OCI-LY7 (cell line): ENCODE results near the gene RNF123. TPM values are rescaled to one million over a fixed set of nuclear protein-coding genes. Genes with fewer than 3 reads are reported as not detected.
"Not testable (repeated sequence)": the region's sequence is repeated elsewhere in the genome, so short reads cannot be mapped to it uniquely, and the experiment has no call there.

Experiments used
- BruUV-seq: library from RNA; stranded (reverse); fragments of 400-500 nt; replicated peaks from 2 replicates; lab custom pipeline; 2021; lab: Mats Ljungman, UMichigan
- CTCF ChIA-PET: fragments of 300-600 bp; sonication (Branson Sonifier 250); formaldehyde crosslinking; loops from one replicate; lab custom pipeline; 2022; ENCODE audit warnings: antibody characterized with exemption; ENCODE audit not compliant: unreplicated experiment; lab: Charles Lee
- POLR2A ChIA-PET: fragments of 300-600 bp; sonication (Branson Sonifier 250); formaldehyde crosslinking; loops from one replicate; lab custom pipeline; 2022; ENCODE audit warnings: antibody characterized with exemption; lab: Charles Lee
- DNase-seq: peaks from one replicate; pipeline ENCODE4 v3.0.0-alpha.2; 2015; ENCODE audit warnings: low spot score
- H2AFZ ChIP-seq: fragments of 200-600 bp; sonication (generic), shearing (Covaris generic); 2 replicates; pipeline ENCODE4 v1.6.1; 2014; ENCODE audit warnings: mild to moderate bottlenecking, antibody characterized with exemption, low read length, moderate library complexity
- H3K27ac ChIP-seq: fragments of 200-600 bp; sonication (generic); 2 replicates; pipeline ENCODE4 v1.5.1; 2014; ENCODE audit warnings: mixed run types, low read depth, mild to moderate bottlenecking, moderate library complexity, low read length, inconsistent platforms; ENCODE audit not compliant: poor library complexity, severe bottlenecking
- H3K36me3 ChIP-seq: fragments of 200-600 bp; sonication (generic); 2 replicates; pipeline ENCODE4 v1.6.1; 2014; ENCODE audit warnings: mild to moderate bottlenecking, antibody characterized with exemption, low read length, moderate library complexity, mixed read lengths; ENCODE audit not compliant: insufficient read depth
- H3K4me1 ChIP-seq: fragments of 200-600 bp; sonication (generic); 2 replicates; pipeline ENCODE4 v1.5.1; 2014; ENCODE audit warnings: mild to moderate bottlenecking, low read length; ENCODE audit not compliant: insufficient read depth, poor library complexity, severe bottlenecking
- H3K4me2 ChIP-seq: fragments of 200-600 bp; sonication (generic); 2 replicates; pipeline ENCODE4 v1.6.1; 2014; ENCODE audit warnings: mild to moderate bottlenecking, low read length
- H3K4me3 ChIP-seq: fragments of 200-600 bp; sonication (generic); 2 replicates; pipeline ENCODE4 v1.5.1; 2014; ENCODE audit warnings: mild to moderate bottlenecking, low read depth, low read length; ENCODE audit not compliant: poor library complexity, severe bottlenecking
- H3K79me2 ChIP-seq: fragments of 200-600 bp; sonication (generic); 2 replicates; pipeline ENCODE4 v1.6.1; 2016; ENCODE audit warnings: low read depth, mild to moderate bottlenecking, low read length, moderate library complexity, mixed read lengths; ENCODE audit not compliant: insufficient read depth
- H3K9me2 ChIP-seq: fragments of 200-600 bp; sonication (generic); 2 replicates; pipeline ENCODE4 v1.6.1; 2016; ENCODE audit warnings: mild to moderate bottlenecking, low read length, mixed read lengths; ENCODE audit not compliant: insufficient read depth
- H3K9me3 ChIP-seq: fragments of 200-600 bp; sonication (generic); 2 replicates; pipeline ENCODE4 v1.6.1; 2014; ENCODE audit warnings: mild to moderate bottlenecking, mixed run types, low read length, mixed read lengths
- H4K20me1 ChIP-seq: fragments of 200-600 bp; sonication (generic); 2 replicates; pipeline ENCODE4 v1.6.1; 2014; ENCODE audit warnings: mild to moderate bottlenecking, antibody characterized with exemption, low read length, moderate library complexity, mixed read lengths; ENCODE audit not compliant: insufficient read depth
- CTCF ChIP-seq: fragments of 200-600 bp; sonication (generic); conservative IDR thresholded peaks from 2 replicates; pipeline ENCODE4 v1.5.1; 2014; ENCODE audit warnings: mild to moderate bottlenecking, antibody characterized with exemption, low read length, moderate library complexity, mixed read lengths
- EZH2phosphoT487 ChIP-seq: fragments of 200-600 bp; sonication (generic); IDR thresholded peaks from 2 replicates; pipeline ENCODE4 v1.6.1; 2018; ENCODE audit warnings: low read depth, borderline replicate concordance, mild to moderate bottlenecking, mixed run types, antibody characterized with exemption, low read length, moderate library complexity, mixed read lengths
- intact Hi-C: fragments of 100-400 bp; cut with micrococcal nuclease; formaldehyde crosslinking; loops from one replicate; pipeline ENCODE4 v1.10.0; 2022; ENCODE audit not compliant: unreplicated experiment
- total RNA-seq, 2 experiments: library from RNA; depleted of rRNA in 1 of 2; stranded (reverse); fragments of >200 nt in 1 of 2; shearing (Covaris generic) in 1 of 2; gene quantifications; 2 replicates each; pipeline ENCODE4 v1.2.3, GENCODE V29; 2014 to 2022

RNF123 gene
- total RNA-seq, 2 experiments from 2014 or later, result 20.8 to 48.4 TPM

GRCh38 chr3:49691481-49691880 is 2.1 kb downstream of the RNF123 start:
- H3K4me2 ChIP-seq, H3K9me2 ChIP-seq, H3K79me2 ChIP-seq, H3K27ac ChIP-seq, H3K4me3 ChIP-seq, POLR2A ChIA-PET, BruUV-seq, CTCF ChIA-PET, H3K36me3 ChIP-seq, H3K9me3 ChIP-seq, DNase-seq, intact Hi-C loops, H2AFZ ChIP-seq, H4K20me1 ChIP-seq: not testable (repeated sequence)
- H3K4me1 ChIP-seq, result peaks cover 11% of the 10 kb centered on the region

- H3K4me1 ChIP-seq, H3K36me3 ChIP-seq, H3K4me2 ChIP-seq, H2AFZ ChIP-seq, CTCF ChIA-PET, DNase-seq, H4K20me1 ChIP-seq, intact Hi-C loops, H3K79me2 ChIP-seq, BruUV-seq, H3K9me2 ChIP-seq, H3K9me3 ChIP-seq, H3K4me3 ChIP-seq, POLR2A ChIA-PET, H3K27ac ChIP-seq: not testable (repeated sequence)
Observed at GRCh38 chr3:49694409-49695070, 5.2 kb downstream of the RNF123 start.

GRCh38 chr3:49695350-49696015 is 6.1 kb downstream of the RNF123 start:
- CTCF ChIA-PET, POLR2A ChIA-PET, BruUV-seq, H3K27ac ChIP-seq, H3K9me3 ChIP-seq, DNase-seq, H4K20me1 ChIP-seq, H3K9me2 ChIP-seq, H3K4me1 ChIP-seq, H3K4me2 ChIP-seq, H3K36me3 ChIP-seq, H3K79me2 ChIP-seq, H3K4me3 ChIP-seq, H2AFZ ChIP-seq, intact Hi-C loops: not testable (repeated sequence)

- no peaks in the 10 kb centered on the region for H3K4me1 ChIP-seq
- H3K79me2 ChIP-seq, result no peaks in the 10 kb centered on the region
- no peaks in the 10 kb centered on the region for H4K20me1 ChIP-seq
- POLR2A ChIA-PET, result no interaction called here
- no peak for DNase-seq
- peaks cover 7% of the 10 kb centered on the region; the same call in 1 of the 2 replicates for H3K36me3 ChIP-seq
- BruUV-seq, result no TSS peak
- no peak overlapping the region for H3K27ac ChIP-seq
- intact Hi-C loops, result no loop called here
- H3K9me2 ChIP-seq, result no peaks in the 10 kb centered on the region
- H2AFZ ChIP-seq, result no peak overlapping the region
- H3K4me2 ChIP-seq, result no peak overlapping the region
- H3K4me3 ChIP-seq, result no peak overlapping the region
- CTCF ChIA-PET, result no interaction called here
- no peaks in the 10 kb centered on the region for H3K9me3 ChIP-seq
- TF ChIP-seq EZH2phosphoT487 (no peak), CTCF (no peak)
Observed at GRCh38 chr3:49699281-49699979, 10.1 kb downstream of the RNF123 start.
